GM19467 (cell line): ENCODE results near the gene PFDN5.
"Not testable (repeated sequence)": the region's sequence is repeated elsewhere in the genome, so short reads cannot be mapped to it uniquely, and the experiment has no call there.

Source experiments
- ATAC-seq: cut with Tn5 transposase; IDR thresholded peaks from one replicate; pipeline ENCODE4 v1.9.1; 2021; ENCODE audit warnings: mild to moderate bottlenecking, moderate library complexity; ENCODE audit not compliant: unreplicated experiment

Gene PFDN5

DNA sequence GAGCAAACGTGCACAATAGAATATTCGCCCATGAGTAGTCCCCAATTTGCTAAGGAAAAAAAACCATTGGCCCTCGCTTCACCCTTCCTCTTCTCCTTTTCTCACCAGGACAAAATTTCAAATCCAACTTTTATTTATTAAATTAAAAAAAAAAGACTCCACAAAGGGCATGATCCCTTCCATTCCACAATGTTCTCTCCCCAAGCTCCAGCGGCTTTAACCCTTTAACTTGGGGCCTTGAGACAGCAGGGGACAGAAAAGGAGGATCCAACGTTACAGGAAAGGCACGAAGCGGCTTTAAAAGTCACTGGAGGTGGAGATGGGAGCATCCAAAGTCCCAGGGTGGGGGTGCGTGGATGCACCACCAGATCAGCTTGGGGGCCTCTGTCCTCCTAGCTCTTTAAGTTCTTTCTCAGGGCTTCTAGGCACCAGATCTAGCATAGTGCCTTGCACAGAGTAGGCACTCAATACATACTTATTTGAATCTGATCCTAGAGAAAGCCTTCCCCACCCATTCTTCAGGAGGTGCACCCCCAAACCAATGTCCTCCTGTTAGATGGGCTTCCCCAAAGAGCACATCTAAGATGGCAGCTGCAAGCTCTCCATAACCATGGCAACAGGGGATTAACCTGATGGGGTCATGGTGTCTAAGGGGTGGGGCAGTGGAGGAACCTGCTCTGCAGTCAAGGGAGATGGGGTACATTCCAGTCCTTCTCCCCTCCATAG lies 31.3 kb downstream of the PFDN5 start:
- no peak for ATAC-seq

DNA sequence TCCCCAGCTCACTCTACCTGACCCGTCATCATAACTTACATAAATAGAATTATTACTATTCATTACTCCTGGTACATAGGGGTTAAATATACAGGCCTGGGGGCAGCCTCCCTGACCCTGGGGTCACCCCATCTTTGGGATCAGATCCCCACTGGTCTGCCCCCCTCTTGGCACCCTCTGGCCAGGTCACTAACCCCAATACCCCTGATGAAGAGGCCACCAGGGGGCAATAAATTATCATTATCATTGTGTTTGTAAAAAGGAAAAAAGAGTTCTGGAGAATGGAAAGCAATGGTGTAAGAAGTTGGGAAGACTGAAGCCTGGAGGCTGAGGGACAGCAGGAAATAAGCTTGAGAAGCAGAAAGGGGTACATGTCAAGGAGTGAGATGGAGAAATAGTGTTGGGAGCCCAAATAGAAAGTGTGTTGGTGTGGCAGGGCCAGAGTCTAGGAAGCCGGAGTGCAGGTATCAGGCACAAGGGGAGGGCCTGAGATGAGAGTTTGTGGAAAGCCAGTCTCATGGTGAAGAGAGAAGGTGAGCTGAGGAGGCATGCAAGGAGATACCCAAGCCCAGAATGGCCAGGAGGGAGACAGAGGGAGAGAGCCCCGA lies 32.2 kb downstream of the PFDN5 start:
- ATAC-seq, result no peak

DNA sequence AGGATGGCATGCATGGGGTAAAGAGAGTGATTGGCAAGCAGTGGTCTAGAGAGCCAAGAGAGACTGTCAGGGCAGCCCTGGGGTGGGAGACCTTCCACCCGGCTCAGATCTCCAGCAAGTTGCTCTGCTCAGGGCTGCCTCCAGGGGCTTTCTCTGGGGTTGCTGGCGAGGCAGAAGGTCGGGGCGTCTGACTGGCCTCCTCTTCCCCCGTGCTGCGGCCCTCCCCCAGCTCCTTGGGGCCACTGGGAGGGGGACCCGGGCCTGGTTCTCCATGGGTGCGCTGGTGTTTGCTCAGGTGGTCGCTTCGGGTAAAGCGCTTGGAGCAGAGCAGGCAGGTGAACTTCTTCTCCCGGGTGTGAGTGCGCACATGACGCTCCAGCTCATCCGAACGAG lies 32.7 kb downstream of the PFDN5 start:
- no peak for ATAC-seq

DNA sequence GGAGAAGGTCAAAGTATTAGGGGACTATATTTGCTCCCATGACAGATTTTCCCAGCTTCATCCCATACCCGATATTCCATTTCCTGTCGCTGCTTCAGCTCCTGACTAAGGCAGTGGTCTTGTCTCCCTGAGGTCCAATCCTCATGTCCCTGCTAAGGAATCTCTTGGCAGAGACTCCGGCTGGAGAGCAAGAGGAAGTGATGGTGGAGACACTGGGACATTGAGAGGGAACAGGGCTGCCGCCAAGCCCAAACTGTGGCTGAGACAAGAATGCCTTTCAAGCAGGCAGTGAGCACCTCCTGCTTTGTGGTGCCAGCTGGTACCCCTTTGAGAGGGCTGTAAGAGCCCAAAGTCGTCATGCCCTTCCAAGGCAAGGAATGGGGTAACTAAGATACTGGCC lies 35.3 kb downstream of the PFDN5 start:
- ATAC-seq, result no peak

DNA sequence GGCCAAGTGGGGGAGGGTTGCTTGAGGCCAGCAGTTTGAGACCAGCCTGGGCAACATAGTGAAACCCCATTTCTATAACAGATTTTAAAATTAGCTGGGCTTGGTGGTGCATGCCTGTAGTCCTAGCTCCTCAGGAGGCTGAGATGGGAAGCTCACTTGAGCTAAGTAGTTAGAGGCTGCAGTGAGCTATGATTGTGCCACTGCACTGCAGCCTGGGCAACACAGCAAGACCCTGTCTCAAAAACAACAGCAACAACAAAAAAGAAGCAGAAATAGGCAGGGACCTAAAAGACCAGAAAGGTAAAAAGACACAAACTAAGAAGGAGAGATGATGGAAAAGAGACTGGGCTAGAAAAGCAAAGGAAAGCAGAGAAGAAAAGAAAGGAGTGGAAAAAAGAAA lies 37.0 kb downstream of the PFDN5 start:
- not testable (repeated sequence) for ATAC-seq

DNA sequence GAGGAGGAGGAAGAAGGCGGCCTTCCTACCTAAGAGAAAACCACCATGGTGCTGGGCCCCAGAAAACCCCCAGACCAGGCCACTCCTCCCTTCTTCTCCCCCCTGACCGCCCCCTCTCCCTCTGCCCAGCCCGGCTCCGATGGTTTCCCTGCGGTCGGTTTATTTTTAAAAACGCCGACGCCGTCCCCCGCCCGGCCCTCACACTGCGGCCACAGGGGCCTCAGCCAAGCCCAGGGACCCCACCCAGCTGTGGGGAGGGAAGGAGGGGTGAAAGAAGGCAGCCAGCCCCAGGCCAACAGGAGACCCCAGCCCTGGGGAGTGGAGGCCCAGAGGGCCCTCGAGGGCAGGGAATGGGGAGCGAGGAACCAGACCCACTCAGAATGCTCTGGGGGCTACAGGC lies 37.4 kb downstream of the PFDN5 start:
- ATAC-seq, result no peak

DNA sequence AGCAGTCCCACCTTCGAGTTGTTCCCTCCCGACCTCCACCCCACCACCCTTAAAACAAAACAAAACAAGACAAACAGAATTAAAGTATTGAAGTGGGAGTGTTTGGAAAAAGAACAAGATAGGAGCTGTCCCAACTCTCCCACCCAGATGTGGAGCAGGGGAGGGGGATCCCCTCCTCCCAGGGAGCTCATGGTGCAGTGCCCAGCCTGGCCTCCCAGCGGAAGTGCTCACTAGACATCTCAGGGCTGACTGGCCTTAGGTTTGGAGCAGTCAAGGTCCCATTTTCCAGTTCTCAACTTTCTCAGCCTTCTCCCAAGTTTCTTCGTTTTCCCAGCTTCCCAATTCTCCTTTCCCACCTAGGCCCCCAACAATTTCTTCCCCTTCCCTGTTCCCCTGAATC lies 37.9 kb downstream of the PFDN5 start:
- ATAC-seq, result no peak

DNA sequence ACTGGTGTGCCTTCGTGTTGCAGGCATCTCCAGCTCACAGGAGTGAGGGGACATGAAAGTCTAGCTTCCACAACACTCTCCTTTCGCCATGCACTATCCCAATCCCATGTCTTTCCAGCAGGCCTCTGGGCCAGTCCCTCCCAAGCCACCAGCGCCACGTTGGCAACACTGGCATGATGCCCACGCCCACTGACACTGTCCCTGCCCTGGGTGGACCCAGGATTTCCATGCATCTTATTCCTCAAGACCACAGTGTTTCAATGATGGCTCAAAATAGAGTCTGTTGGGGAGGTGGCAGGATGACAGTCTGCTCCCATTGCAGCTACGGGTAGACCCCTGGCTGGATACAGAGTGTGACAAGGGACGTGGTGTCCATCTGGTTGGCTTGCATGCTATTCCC lies 38.5 kb downstream of the PFDN5 start:
- ATAC-seq, result no peak

DNA sequence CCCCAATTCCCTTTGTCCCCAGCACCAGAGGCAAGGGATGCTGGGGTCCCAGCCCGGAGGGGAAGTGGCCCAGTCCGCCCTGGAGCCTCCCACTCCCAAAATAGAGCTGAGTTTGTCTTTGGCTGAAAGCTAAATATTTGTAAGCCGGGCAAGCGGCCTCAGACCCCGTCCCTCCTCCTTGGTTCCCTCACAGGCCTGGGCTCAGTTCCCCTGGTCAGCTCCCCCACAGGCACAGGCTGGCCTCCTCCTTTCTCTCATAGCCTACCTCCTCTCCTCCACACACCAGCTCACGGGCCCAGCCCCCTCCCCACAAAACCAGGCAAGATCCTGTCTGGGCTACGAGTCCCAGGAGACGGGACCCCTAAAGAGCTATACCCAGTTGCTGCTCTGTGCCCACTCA lies 39.5 kb downstream of the PFDN5 start:
- ATAC-seq, result no peak

DNA sequence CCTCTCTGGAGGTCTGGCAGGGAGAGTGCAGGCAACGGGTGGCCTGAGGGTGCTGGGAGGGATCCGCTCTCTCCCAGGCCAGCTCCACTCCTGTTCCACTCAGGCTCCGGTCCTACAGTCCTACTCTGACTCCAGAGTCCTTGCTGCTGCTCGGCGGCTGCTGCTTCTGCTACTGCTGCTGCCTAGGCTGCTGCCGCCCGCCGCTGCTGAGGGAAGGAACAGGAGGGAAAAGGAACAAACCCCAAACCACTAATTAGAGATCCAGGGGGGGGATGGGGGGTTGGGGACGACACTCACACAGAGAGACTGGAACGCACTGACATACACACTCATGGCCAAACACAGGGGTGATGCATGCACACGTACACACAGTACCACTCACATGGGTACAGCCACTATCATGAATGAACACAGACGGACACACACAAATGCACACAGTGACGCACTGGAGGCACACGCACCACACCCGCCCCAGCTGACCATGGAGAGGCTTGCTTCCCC lies 40.9 kb downstream of the PFDN5 start, which contains the start of gene SP7:
Gene SP7 (minus strand): TSS at position 174 of the 501 bp plus-strand sequence. CDS start 708 bp downstream, outside the sequence.
- ATAC-seq, result no peak

DNA sequence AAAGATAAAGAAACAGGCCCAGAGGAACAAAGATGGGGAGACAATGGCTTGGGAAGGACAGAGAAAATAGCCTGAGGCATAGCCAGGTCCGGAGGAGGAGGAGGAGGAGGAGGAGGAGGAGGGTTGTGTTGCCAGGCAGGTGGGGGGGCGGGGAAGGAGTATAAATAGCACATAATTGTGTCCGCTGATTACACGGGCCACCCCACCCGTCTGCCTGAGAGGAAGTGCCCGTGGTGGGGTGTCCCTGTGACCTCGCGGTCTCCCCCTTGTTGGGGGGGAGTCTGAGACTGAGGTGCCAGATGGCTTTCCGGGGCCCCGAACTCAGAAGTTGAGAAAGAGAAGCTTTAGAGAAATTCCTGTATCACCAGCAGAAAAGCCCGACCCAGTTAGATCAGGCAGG lies 42.7 kb downstream of the PFDN5 start:
- ATAC-seq, result no peak

DNA sequence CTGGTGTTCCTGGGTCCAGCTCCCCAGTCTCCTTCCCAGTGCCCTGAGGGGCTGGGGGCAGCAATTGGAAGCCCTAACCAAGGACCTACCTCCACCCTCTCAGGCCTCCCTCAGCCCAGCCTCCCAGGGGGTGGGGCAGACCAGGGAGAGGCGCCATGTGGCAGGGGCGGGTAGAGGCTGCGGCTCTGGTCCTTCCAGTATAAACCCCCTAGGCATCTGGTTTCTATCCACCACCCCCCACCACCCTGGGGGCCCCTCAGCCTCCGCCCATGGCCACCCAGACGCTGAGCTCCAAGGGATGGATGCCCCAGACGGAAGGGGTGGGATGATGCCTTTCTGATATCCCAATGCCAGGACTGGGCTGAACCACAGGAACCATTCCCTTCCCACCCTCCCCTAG lies 43.6 kb downstream of the PFDN5 start:
- no peak for ATAC-seq

DNA sequence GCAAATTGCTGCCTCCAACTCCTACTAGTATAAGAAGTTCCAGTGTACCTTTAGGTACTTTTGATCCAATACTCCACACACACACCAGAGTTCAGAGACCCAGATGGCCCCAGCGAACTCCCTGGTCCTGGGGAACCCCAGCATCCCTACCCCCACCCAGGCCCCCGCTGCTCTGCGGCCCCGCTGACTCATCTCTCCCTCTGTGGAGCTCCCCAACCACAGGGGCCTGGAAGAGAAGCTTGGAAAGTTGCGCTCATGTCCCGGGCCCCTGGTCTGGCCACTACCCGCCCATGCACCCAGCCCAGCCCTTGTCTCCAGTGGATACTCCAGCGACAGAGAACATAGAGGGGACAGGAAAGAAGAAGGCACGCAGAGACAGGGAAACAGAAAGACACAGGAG lies 45.1 kb downstream of the PFDN5 start:
- ATAC-seq, result no peak

DNA sequence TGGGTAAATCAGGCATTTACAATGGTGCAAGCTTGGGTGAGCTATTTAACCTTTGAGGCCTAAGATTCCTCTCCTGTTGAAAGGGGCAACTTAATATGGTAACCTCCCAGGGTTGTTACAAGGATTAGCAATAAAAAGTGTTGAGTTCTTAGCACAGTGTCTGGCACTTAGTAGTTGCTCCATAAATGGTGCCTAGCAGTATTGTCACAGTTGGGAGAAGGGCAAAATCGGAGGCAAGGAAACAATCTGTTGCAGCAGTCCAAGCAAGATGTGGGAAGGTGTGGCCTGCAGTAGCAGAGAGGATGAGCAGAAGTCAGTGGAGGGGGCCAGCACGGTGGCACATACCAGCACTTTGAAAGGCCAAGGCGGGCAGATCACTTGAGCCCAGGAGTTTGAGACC lies 48.1 kb downstream of the PFDN5 start:
- ATAC-seq, result no peak

DNA sequence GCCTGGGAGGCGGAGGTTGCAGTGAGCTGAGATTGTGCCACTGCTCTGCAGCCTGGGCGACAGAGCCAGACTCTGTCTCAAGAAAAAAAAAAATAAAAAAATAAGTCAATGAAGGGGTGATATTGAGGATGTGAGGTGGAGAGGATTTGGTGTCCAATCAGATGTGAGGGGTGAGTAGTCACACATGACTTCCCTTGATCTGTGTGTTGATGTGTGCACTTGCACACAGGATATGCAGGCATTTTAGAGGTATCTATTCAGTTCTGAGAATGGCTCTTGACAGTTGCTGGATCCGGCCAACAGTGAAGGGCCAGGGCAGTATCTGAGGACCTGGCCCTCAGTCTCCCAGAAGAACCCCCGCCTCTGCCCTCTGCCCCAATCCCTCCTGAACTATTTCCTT lies 48.6 kb downstream of the PFDN5 start:
- no peak for ATAC-seq

DNA sequence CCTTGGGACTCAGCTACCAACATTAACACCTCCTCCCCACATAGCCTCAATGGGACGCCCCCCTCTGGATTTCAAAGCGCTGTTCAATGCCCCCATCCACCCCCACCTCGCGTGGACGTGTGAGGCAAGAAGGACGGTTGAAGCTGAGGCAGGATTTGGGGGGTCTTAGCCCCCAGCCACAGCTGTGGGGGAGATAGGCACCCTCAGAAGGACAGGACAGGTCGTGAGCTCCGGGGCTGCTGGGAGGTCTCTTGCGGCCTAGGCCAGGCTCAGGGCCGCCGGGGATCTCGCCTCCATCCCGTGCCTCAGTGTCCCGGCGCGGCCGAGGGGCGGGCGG lies 49.1 kb downstream of the PFDN5 start:
- ATAC-seq, result no peak

DNA sequence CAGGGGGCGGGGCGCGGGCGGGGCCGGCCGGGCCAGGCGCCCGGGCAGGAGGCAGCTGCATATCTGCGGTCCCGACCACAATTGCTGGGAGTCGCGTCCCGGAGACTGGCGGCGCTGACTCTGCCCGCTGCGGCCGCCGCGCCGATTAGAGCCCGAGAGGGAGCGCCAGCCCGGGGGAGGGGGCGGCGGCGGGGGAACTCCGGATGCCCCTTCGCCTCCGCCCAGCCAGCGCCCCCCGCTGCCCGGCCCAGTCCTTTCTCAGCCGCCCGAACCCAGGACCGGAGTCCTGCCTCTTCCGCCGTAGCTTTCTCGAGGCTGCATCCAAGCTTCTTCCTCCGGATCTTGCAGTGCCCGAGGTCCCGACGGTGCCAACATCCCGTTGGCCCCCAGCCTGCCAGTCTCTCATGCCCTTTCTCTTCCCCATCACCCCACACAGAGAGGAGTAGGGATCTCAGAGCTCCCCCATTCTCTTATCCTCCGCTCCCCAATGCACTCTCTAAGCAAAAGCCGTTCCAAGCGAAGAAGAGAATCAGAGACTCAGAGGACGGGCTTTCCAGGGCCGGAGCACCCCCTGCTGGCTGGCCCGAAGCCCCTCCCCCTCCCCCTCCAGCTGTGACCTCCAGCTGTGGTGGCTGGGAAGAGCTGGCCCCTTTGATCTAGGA lies 49.6 kb downstream of the PFDN5 start:
- no peak for ATAC-seq

DNA sequence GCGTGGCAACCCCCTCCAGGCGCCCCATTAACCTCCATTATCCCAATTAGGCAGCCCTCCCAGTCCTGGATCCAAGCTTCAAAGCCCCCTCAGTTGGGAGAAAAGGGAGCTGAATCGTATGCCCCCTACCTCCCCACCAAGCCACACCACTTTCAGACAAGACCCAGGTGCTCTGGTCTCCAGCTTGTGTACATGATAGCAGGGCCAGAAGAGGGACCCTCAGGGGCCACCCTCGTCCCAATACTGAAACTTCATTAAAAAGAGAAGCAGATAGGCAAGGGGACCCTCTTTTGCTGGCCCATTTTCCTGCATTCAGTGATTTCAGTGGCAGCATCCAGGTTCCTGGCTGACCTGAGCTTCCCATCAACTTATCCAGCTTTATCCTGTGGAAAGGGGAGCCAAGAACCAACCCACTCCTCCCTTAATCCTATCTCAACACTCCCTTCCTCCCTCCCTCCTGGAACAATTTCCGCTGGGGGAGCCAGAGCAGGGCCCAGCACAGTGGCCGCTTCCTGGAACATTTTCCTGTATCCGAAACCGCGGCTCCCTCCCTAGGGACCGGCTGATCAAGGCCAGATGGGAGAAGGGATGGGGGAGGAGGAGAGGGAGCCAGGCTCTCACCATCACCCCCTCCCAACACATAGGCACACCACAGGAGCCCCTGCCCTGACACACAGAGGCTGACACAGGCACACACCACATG lies 50.3 kb downstream of the PFDN5 start:
- ATAC-seq, result no peak

DNA sequence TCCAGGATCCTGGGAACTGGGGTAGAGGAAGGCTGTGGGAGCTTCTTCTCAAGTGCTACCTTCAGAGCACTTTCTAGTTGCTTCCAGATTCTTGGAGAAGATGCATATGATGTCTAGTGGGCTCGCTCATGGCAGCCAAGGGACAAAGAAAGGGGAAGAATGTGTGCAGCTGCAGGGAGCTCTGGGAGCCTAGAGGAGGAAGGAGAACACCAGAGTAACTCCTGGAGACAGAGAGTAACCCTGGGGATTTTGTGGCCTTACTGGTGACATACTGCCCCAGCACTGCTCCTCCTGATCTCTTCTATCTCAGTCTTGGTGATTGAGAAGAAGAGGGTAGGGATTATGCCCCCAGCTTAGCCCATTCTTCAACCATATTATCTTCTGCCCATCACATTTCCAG lies 51.1 kb downstream of the PFDN5 start:
- ATAC-seq, result no peak

DNA sequence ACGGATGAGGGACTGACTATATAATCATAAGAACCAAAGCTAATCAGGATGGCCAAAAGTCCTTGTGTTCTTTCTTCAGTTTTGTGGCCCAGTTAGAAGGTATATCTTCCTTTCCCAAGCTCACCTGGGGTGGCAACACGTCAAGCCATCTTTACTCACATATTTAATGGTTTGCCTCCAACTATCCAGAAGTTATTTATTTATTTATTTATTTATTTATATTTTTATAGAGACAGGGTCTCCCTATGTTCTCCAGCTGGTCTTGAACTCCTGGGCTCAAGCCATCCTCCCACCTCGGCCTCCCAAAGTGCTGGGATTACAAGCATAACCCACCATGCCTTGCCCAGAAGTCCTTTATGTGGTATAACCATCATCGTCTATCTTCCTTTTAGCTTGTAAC lies 52.6 kb downstream of the PFDN5 start:
- ATAC-seq, result no peak
